Ovary (tissue), 9 donors: ENCODE data around the gene PRIMA1. TPM values are rescaled to one million over a fixed set of nuclear protein-coding genes. Genes with fewer than 3 reads are reported as not detected.

ENCODE experiments used
- DNase-seq, 5 donors: peaks; one replicate each; pipeline ENCODE4 v3.0.0-alpha.2; 2019 to 2020
- H3K27ac ChIP-seq, 2 donors: fragments of 200-600 bp; one replicate each; pipeline versions ENCODE4 v1.5.1 to v1.8.0; 2019 to 2022
- H3K27me3 ChIP-seq: fragments of 200-600 bp; one replicate; pipeline ENCODE4 v1.8.0; 2022
- H3K36me3 ChIP-seq: fragments of 200-600 bp; sonication (generic); one replicate; pipeline ENCODE4 v1.5.1; 2019
- H3K4me1 ChIP-seq: one replicate; pipeline ENCODE4 v1.8.1; 2013; ENCODE audit warnings: mild to moderate bottlenecking, moderate library complexity; ENCODE audit not compliant: insufficient read depth
- H3K4me3 ChIP-seq: fragments of 200-600 bp; sonication (generic); one replicate; pipeline ENCODE4 v1.5.1; 2017
- H3K9me3 ChIP-seq, 2 donors: fragments of 200-600 bp in 1 of 2; sonication (generic) in 1 of 2; one replicate each; pipeline versions ENCODE4 v1.5.1 to v1.8.1; 2013 to 2019; ENCODE audit warnings: mild to moderate bottlenecking in 1 of 2, moderate library complexity in 1 of 2
- CTCF ChIP-seq, 3 donors: fragments of 450-650 bp in 2 of 3; fragments of 200-600 bp in 1 of 3; IDR thresholded peaks; one replicate each; pipeline versions ENCODE4 v1.5.1 to v1.8.0; 2016 to 2022; ENCODE audit warnings: antibody characterized with exemption in 3 of 3, mild to moderate bottlenecking in 1 of 3
- EP300 ChIP-seq: sonication (generic); formaldehyde crosslinking; IDR thresholded peaks from one replicate; pipeline ENCODE4 v1.6.1; 2017; ENCODE audit warnings: antibody characterized with exemption
- POLR2A ChIP-seq: fragments of 450-650 bp; IDR thresholded peaks from one replicate; pipeline ENCODE4 v1.6.1; 2017; ENCODE audit warnings: antibody characterized with exemption, mild to moderate bottlenecking, moderate library complexity
- WGBS, 3 donors: extraction: QIAGEN DNeasy Blood & Tissue Kit in 1 of 3; methylation state at CpG; one replicate each; pipeline versions ENCODE4 v1.1.5 to v1.1.7; 2013 to 2017; 5-methylcytosine and 5-hydroxymethylcytosine counted together
- intact Hi-C, 4 donors: fragments of 100-400 bp; cut with DNase I; formaldehyde crosslinking; loops; one replicate each; pipeline versions ENCODE4 v1.11.0 to v1.15.1; 2022 to 2023
- polyA plus RNA-seq, 2 donors: library from polyadenylated mRNA; stranded (reverse); fragments of 200-250 nt in 1 of 2; fragments of 350-450 nt in 1 of 2; fragmentation: Illumina TruSeq in 1 of 2; extraction: RNeasy Lipid Tissue Mini Kit (QIAGEN cat#74804) in 1 of 2; gene quantifications; one replicate each; pipeline ENCODE4 v1.2.3, GENCODE V29; 2013 to 2014
- total RNA-seq, 7 donors: library from RNA; depleted of rRNA in 2 of 7; stranded (reverse); fragments of >200 nt in 2 of 7; fragmentation: NEBNext Ultra II Directional in 3 of 7; extraction: Animal tissue kit (Norgen Biotek cat#: 25700) in 3 of 7; gene quantifications; one replicate each; pipeline versions ENCODE4 v1.1.0 to v1.2.4, GENCODE V29; 2016 to 2023
- donor health status: DM: no; HTN: no; CAD: no; lungs with moderate emphysema.
- donor health status: DM: no; HTN: no; CAD: no.
- donor health status: Bipolar disorder and iron deficiency.
- donor health status: DM: yes; HTN: yes; CAD: no.
- donor health status: DM: no; HTN: no; CAD: no.
- donor health status: DM: yes; HTN: yes; CAD: no.

Gene PRIMA1
- total and polyA plus RNA-seq, 9 donors: 2.3 to 11.5 (median 4.2) TPM

DNA sequence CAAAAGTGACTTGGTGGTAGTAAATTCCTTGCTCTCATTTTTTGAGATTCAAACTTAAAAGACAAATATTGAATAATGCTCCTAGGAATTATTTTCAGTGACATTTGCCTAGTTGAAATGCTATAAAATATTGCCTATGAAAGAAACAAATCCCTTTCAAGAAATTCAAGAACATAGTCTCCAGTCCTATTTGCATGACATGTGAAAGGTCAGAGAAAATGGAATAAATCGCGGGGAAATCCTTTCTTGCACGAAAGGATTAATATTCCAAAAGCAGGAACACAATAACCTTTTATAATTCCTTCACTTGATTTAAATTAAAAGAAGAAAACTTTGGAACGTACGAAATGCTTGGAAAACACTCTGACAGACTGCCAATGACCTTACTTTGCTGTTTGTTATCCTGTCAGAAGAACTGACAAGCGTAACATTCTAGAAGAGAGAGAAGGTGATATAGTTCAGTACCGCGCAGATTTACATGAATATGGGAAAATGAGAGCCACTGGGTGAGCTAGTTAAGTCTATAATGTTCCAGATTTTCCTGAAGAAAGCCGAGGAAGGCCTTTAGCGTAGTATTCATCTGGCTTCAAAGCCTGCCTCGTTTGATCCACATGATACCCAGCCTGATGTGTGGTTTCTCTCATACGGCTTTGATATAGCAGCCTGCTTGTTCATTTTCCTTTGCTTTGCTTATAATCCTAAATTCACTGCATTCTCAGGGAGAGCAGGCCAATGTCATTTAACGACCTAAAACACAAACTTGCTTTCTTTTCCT lies 103.0 kb downstream of the PRIMA1 start:
- intact Hi-C loops: no loop called here

GRCh38 chr14:93683226-93683625 lies 105.1 kb downstream of the PRIMA1 start:
- no peak overlapping the region for H3K27ac ChIP-seq
- DNase-seq: no peak
- H3K27me3 ChIP-seq: no peaks in the 10 kb centered on the region
- WGBS, 3 donors: 70 to 72% (median 70%) methylated on average over 5 of the region's 5 CpGs
- H3K4me1 ChIP-seq: no peaks in the 10 kb centered on the region
- TF ChIP-seq EP300: no peak
- no peak for TF ChIP-seq CTCF (IDR thresholded peaks at IDR 0.05)
- TF ChIP-seq POLR2A: no peak
- H3K4me3 ChIP-seq: no peak overlapping the region
- H3K36me3 ChIP-seq: no peaks in the 10 kb centered on the region
- H3K9me3 ChIP-seq: no peaks in the 10 kb centered on the region
- intact Hi-C loops: no loop called here

More for the DNA sequence above, 103.0 kb downstream of the PRIMA1 start:
- Histone ChIP-seq H3K27ac (no peak overlapping the region), H3K36me3 (no peaks in the 10 kb centered on the region), H3K4me1 (no peaks in the 10 kb centered on the region), H3K4me3 (no peak overlapping the region), H3K27me3 (no peaks in the 10 kb centered on the region), H3K9me3 (no peaks in the 10 kb centered on the region)
- TF ChIP-seq CTCF (IDR thresholded peaks at IDR 0.05) (no peak), POLR2A (no peak), EP300 (no peak)
- no peak for DNase-seq
- WGBS, 3 donors: 68 to 79% (median 74%) methylated on average over 13 of the region's 13 CpGs

GRCh38 chr14:93682459-93682858 lies 105.8 kb downstream of the PRIMA1 start:
- DNase-seq: no peak
- Histone ChIP-seq H3K4me3 (no peak overlapping the region), H3K9me3 (no peaks in the 10 kb centered on the region), H3K27ac (no peak overlapping the region), H3K4me1 (no peaks in the 10 kb centered on the region), H3K27me3 (no peaks in the 10 kb centered on the region), H3K36me3 (no peaks in the 10 kb centered on the region)
- WGBS, 3 donors: 61 to 75% (median 61%) methylated on average over 2 of the region's 2 CpGs
- no peak for TF ChIP-seq EP300
- TF ChIP-seq POLR2A: no peak
- no peak for TF ChIP-seq CTCF (IDR thresholded peaks at IDR 0.05)
- intact Hi-C loops: no loop called here

GRCh38 chr14:93676416-93676958 lies 111.8 kb downstream of the PRIMA1 start:
- no peaks in the 10 kb centered on the region for H3K9me3 ChIP-seq
- intact Hi-C loops: no loop called here
- TF ChIP-seq POLR2A: no peak
- TF ChIP-seq CTCF (IDR thresholded peaks at IDR 0.05): no peak
- no peak for TF ChIP-seq EP300
- WGBS, 3 donors: 80 to 97% (median 89%) methylated on average over 2 of the region's 2 CpGs
- no peaks in the 10 kb centered on the region for H3K36me3 ChIP-seq
- no peak for DNase-seq
- H3K4me3 ChIP-seq: no peak overlapping the region
- H3K4me1 ChIP-seq: no peaks in the 10 kb centered on the region
- no peak overlapping the region for H3K27ac ChIP-seq
- no peaks in the 10 kb centered on the region for H3K27me3 ChIP-seq
